CD4-positive, alpha-beta memory T cell (primary cell): Measurements from ENCODE around the gene PYCARD. TPM values are rescaled to one million over a fixed set of nuclear protein-coding genes. Genes with fewer than 3 reads are reported as not detected.
A peak's percentile ranks its signal among the peaks of the same experiment; 100 is the strongest.
"Not testable (repeated sequence)": the region's sequence is repeated elsewhere in the genome, so short reads cannot be mapped to it uniquely, and the experiment has no call there.

Experiments
- CTCF ChIA-PET: fragments of 350-600 bp; sonication (Branson Sonifier 250); formaldehyde crosslinking; loops from one replicate; lab custom pipeline; 2021; ENCODE audit warnings: inconsistent platforms; ENCODE audit not compliant: partially characterized antibody; lab: Charles Lee
- POLR2A ChIA-PET: fragments of 350-600 bp; sonication (Branson Sonifier 250); formaldehyde crosslinking; loops from one replicate; lab custom pipeline; 2021; ENCODE audit not compliant: partially characterized antibody; lab: Charles Lee
- DNase-seq, 5 donors: peaks; one replicate each; pipeline versions ENCODE4 v3.0.0 to v3.0.0-alpha.2; 2020 to 2022; ENCODE audit warnings: mixed read lengths in 1 of 5
- H3K27ac ChIP-seq: one replicate; pipeline ENCODE4 v1.7.0; 2013; ENCODE audit warnings: low read depth, low read length
- H3K27me3 ChIP-seq: 2 replicates; pipeline ENCODE4 v1.7.0; 2013; ENCODE audit warnings: mild to moderate bottlenecking, low read length, moderate library complexity; ENCODE audit not compliant: insufficient read depth
- H3K36me3 ChIP-seq: 2 replicates; pipeline ENCODE4 v1.7.0; 2013; ENCODE audit warnings: mild to moderate bottlenecking, low read length, moderate library complexity; ENCODE audit not compliant: insufficient read depth
- H3K4me1 ChIP-seq: 2 replicates; pipeline ENCODE4 v1.7.0; 2013; ENCODE audit warnings: mild to moderate bottlenecking, low read length, moderate library complexity; ENCODE audit not compliant: insufficient read depth
- H3K4me3 ChIP-seq, 2 donors: one replicate each; pipeline ENCODE4 v1.7.0; 2013; ENCODE audit warnings: low read length in 2 of 2, mild to moderate bottlenecking in 1 of 2
- H3K9me3 ChIP-seq, 2 donors: one replicate each; pipeline ENCODE4 v1.7.0; 2013; ENCODE audit warnings: low read length in 2 of 2, control low read depth in 1 of 2; ENCODE audit not compliant: control insufficient read depth in 1 of 2
- H3K27ac Mint-ChIP-seq, 7 donors: one replicate each; pipeline ENCODE4 v1.8.0; 2020 to 2021; ENCODE audit warnings: mixed read lengths in 7 of 7, mild to moderate bottlenecking in 6 of 7, inconsistent platforms in 3 of 7, moderate library complexity in 3 of 7
- H3K27me3 Mint-ChIP-seq, 2 donors: one replicate each; pipeline ENCODE4 v1.8.0; 2020 to 2021; ENCODE audit warnings: mixed read lengths in 2 of 2
- H3K36me3 Mint-ChIP-seq, 2 donors: one replicate each; pipeline ENCODE4 v1.8.0; 2020 to 2021; ENCODE audit warnings: mixed read lengths in 2 of 2, inconsistent platforms in 1 of 2, mild to moderate bottlenecking in 1 of 2
- H3K4me1 Mint-ChIP-seq, 4 donors: one replicate each; pipeline ENCODE4 v1.8.0; 2020 to 2021; ENCODE audit warnings: mixed read lengths in 4 of 4, mild to moderate bottlenecking in 1 of 4
- H3K4me3 Mint-ChIP-seq, 8 donors: one replicate each; pipeline ENCODE4 v1.8.0; 2020 to 2021; ENCODE audit warnings: mixed read lengths in 8 of 8, mild to moderate bottlenecking in 7 of 8, moderate library complexity in 6 of 8, inconsistent platforms in 3 of 8
- H3K9me3 Mint-ChIP-seq, 8 donors: one replicate each; pipeline ENCODE4 v1.8.0; 2020 to 2021; ENCODE audit warnings: mixed read lengths in 8 of 8, mild to moderate bottlenecking in 5 of 8, inconsistent platforms in 3 of 8, moderate library complexity in 1 of 8
- intact Hi-C: fragments of 100-400 bp; cut with micrococcal nuclease; formaldehyde crosslinking; loops from one replicate; pipeline ENCODE4 v1.15.1; 2023
- polyA plus RNA-seq, 2 donors: library from polyadenylated mRNA; unstranded; fragments of 300-500 nt; fragmentation: Illumina TruSeq; gene quantifications; one replicate each; pipeline ENCODE4 v1.2.3, GENCODE V29; 2021
- total RNA-seq, 2 experiments: library from RNA; stranded (reverse); gene quantifications; one replicate each; pipeline ENCODE4 v1.2.3, GENCODE V29; 2021

PYCARD gene
- total and polyA plus RNA-seq, 4 experiments from 2014 or later = 25.9 to 60.6 (median 39.5) TPM

GRCh38 chr16:31179219-31179746, 23.3 kb downstream of the PYCARD start:
- H3K4me3 Mint-ChIP-seq = peak overlapping the region; percentile 97 to 99 (median 98)
- peaks cover 28 to 47% of the 10 kb centered on the region in 2 donors for H3K36me3 Mint-ChIP-seq
- H3K4me3 ChIP-seq = peak overlapping the region; percentile 42 to 96
- intact Hi-C loops = loop anchor here (1.0 to 5.0 kb wide), 4 partner anchors 24 to 146 kb away; partner anchors contain the start of genes KAT8, PYCARD, STX4 and VKORC1
- no peaks in the 10 kb centered on the region for H3K27me3 ChIP-seq
- ChIA-PET CTCF (interaction anchor here (0.6 to 2.5 kb wide), 3 partner anchors 37 to 230 kb away, joined by 3 to 32 read pairs (median 12); no protein-coding TSS in a partner anchor), POLR2A (interaction anchor here (0.5 to 6.1 kb wide), 39 partner anchors 8 to 694 kb away, joined by 3 to 195 read pairs (median 5); partner anchors contain the start of genes ARMC5, FBRS, KAT8 and PYCARD)
- peaks cover 0 to 14% (median 0%) of the 10 kb centered on the region in 8 donors for H3K9me3 Mint-ChIP-seq
- H3K4me1 Mint-ChIP-seq = peaks cover 38 to 72% (median 50%) of the 10 kb centered on the region in 4 donors
- no peaks in the 10 kb centered on the region for H3K9me3 ChIP-seq
- no peaks in the 10 kb centered on the region for H3K27me3 Mint-ChIP-seq
- DNase-seq = peak in 1 of 5 donors; percentile 43
- peaks cover 62% of the 10 kb centered on the region for H3K4me1 ChIP-seq
- H3K27ac ChIP-seq = peak overlapping the region; percentile 89
- H3K27ac Mint-ChIP-seq = peak overlapping the region; percentile 88 to 100 (median 99)
- peaks cover 24% of the 10 kb centered on the region for H3K36me3 ChIP-seq

DNA sequence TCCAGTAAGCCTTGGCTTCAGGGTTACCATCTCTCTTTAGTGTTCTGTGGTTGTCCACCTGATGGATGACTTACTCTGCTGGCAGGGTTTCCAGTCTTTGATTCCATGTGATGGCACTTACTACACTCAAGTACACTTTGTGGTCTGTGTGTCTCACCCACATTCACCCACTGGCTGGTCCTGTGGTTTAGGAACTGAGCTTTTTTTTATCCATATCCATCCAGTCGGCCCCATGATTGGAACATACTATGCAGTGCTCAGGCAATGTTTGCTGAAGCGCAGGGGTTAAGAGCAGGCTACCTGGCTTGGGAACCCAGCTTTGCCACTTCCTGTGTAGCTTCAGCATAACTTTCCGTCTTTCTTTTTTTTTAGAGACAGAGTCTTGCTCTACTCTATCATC, 25.4 kb downstream of the PYCARD start:
- intact Hi-C loops = loop anchor here (5.0 kb wide), 1 partner anchor 85 kb away; the partner anchor contains the start of gene VKORC1
- Mint-ChIP-seq H3K4me3 (peak overlapping the region; percentile 73 to 90 (median 85)), H3K27me3 (no peaks in the 10 kb centered on the region), H3K9me3 (peaks cover 0 to 11% (median 0%) of the 10 kb centered on the region in 8 donors), H3K4me1 (peaks cover 21 to 50% (median 31%) of the 10 kb centered on the region in 4 donors), H3K36me3 (peaks cover 7 to 27% of the 10 kb centered on the region in 2 donors), H3K27ac (peak overlapping the region; percentile 76 to 99 (median 87))
- peaks cover 4% of the 10 kb centered on the region for H3K36me3 ChIP-seq
- no peaks in the 10 kb centered on the region for H3K9me3 ChIP-seq
- H3K27me3 ChIP-seq = no peaks in the 10 kb centered on the region
- peak; percentile 59 to 80 (median 64) for DNase-seq
- CTCF ChIA-PET = interaction anchor here (1.0 to 2.5 kb wide), 8 partner anchors 17 to 283 kb away, joined by 3 to 32 read pairs (median 6); partner anchors contain the start of gene PYCARD
- peaks cover 40% of the 10 kb centered on the region for H3K4me1 ChIP-seq
- H3K4me3 ChIP-seq = peak overlapping the region; percentile 35 to 39
- peak overlapping the region; percentile 26 for H3K27ac ChIP-seq
- POLR2A ChIA-PET = interaction anchor here (0.6 to 6.1 kb wide), 13 partner anchors 9 to 692 kb away, joined by 3 to 195 read pairs (median 4); partner anchors contain the start of genes FBRS, KAT8, PYCARD and ZNF646

GRCh38 chr16:31170048-31170447, 32.5 kb downstream of the PYCARD start:
- H3K36me3 Mint-ChIP-seq, H3K27ac ChIP-seq, DNase-seq, intact Hi-C loops, POLR2A ChIA-PET, H3K4me3 ChIP-seq, H3K4me3 Mint-ChIP-seq, CTCF ChIA-PET, H3K9me3 ChIP-seq, H3K4me1 ChIP-seq, H3K36me3 ChIP-seq, H3K27me3 ChIP-seq, H3K4me1 Mint-ChIP-seq, H3K27me3 Mint-ChIP-seq, H3K9me3 Mint-ChIP-seq: not testable (repeated sequence)
- H3K27ac Mint-ChIP-seq = peak overlapping the region in 1 of 7 donors; percentile 25

- Histone ChIP-seq H3K9me3 (no peaks in the 10 kb centered on the region), H3K36me3 (no peaks in the 10 kb centered on the region), H3K27me3 (no peaks in the 10 kb centered on the region), H3K4me1 (no peaks in the 10 kb centered on the region), H3K4me3 (no peak overlapping the region), H3K27ac (no peak overlapping the region)
- no peak overlapping the region for H3K27ac Mint-ChIP-seq
- H3K36me3 Mint-ChIP-seq = no peaks in the 10 kb centered on the region
- no peaks in the 10 kb centered on the region for H3K9me3 Mint-ChIP-seq
- no peak for DNase-seq
- H3K4me3 Mint-ChIP-seq = no peak overlapping the region
- CTCF ChIA-PET = no interaction called here
- POLR2A ChIA-PET = interaction anchor here (1.2 kb wide), 1 partner anchor 11 kb away, joined by 4 read pairs; the partner anchor contains the start of gene FUS
- intact Hi-C loops = no loop called here
- no peaks in the 10 kb centered on the region for H3K27me3 Mint-ChIP-seq
- no peaks in the 10 kb centered on the region for H3K4me1 Mint-ChIP-seq
Measured at GRCh38 chr16:31168848-31169247, 33.7 kb downstream of the PYCARD start.

DNA sequence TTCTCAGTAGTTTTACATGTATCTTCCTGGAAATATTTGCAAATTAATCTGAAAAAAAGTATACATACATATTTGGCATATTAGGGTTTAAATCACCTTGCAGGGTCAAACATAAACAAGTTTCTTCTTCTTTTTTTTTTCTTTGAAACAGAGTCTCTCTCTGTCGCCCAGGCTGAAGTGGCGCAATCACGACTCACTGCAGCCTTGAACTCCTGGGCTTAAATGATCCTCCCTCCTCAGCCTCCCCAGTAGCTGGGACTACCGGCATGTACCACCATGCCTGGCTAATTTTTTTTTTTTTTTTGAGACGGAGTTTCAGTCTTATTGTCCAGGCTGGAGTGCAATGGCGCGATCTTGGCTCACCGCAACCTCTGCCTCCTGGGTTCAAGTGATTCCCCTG, 35.2 kb downstream of the PYCARD start:
- POLR2A ChIA-PET = interaction anchor here (0.8 kb wide), 1 partner anchor 10 kb away, joined by 3 read pairs; no protein-coding TSS in a partner anchor

DNA sequence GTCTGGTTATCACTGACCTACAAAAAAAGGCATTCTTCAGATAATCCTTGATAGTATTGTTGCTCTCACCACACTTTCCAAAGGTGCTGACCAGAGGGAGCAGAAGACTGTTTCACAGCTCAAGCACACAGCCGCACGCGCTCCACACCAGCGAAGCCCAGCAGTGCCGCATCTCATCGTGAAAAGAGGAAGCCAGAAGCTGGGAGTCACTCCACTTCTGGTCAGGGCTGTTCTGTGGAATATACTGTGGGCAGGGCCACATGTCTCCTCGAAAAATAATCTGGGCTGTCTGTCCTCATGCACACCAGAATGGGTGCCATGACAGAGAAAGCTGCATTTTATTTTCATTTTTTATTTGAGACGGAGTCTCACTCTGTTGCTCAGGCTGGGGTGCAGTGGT, 45.4 kb downstream of the PYCARD start:
- Histone ChIP-seq H3K27ac (no peak overlapping the region), H3K4me3 (no peak overlapping the region), H3K4me1 (no peaks in the 10 kb centered on the region), H3K36me3 (no peaks in the 10 kb centered on the region), H3K9me3 (no peaks in the 10 kb centered on the region), H3K27me3 (no peaks in the 10 kb centered on the region)
- CTCF ChIA-PET = interaction anchor here (1.5 to 7.6 kb wide), 2 partner anchors 11 to 14 kb away, joined by 3 to 35 read pairs; no protein-coding TSS in a partner anchor
- H3K4me1 Mint-ChIP-seq = peaks cover 0 to 8% (median 3%) of the 10 kb centered on the region in 4 donors
- DNase-seq = no peak
- H3K9me3 Mint-ChIP-seq = no peaks in the 10 kb centered on the region
- H3K27ac Mint-ChIP-seq = peak overlapping the region in 2 of 7 donors; percentile 31 to 55
- intact Hi-C loops = loop anchor here (5.0 kb wide), 1 partner anchor 710 kb away; no protein-coding TSS in a partner anchor
- POLR2A ChIA-PET = interaction anchor here (0.7 to 2.7 kb wide), 2 partner anchors 15 to 150 kb away, joined by 3 to 8 read pairs; no protein-coding TSS in a partner anchor
- H3K4me3 Mint-ChIP-seq = peak overlapping the region in 2 of 8 donors; percentile 8 to 43
- no peaks in the 10 kb centered on the region for H3K36me3 Mint-ChIP-seq
- H3K27me3 Mint-ChIP-seq = peaks cover 0 to 2% of the 10 kb centered on the region in 2 donors

More for the DNA sequence above, 35.2 kb downstream of the PYCARD start:
- DNase-seq = no peak
- intact Hi-C loops = no loop called here
- no peak overlapping the region for H3K4me3 ChIP-seq
- no peaks in the 10 kb centered on the region for H3K4me1 ChIP-seq
- Mint-ChIP-seq H3K4me3 (no peak overlapping the region), H3K4me1 (no peaks in the 10 kb centered on the region), H3K27me3 (no peaks in the 10 kb centered on the region), H3K9me3 (no peaks in the 10 kb centered on the region), H3K36me3 (no peaks in the 10 kb centered on the region), H3K27ac (no peak overlapping the region)
- H3K36me3 ChIP-seq = no peaks in the 10 kb centered on the region
- H3K9me3 ChIP-seq = no peaks in the 10 kb centered on the region
- H3K27ac ChIP-seq = no peak overlapping the region
- CTCF ChIA-PET = interaction anchor here (1.1 kb wide), 1 partner anchor 9 kb away, joined by 3 read pairs; no protein-coding TSS in a partner anchor
- H3K27me3 ChIP-seq = no peaks in the 10 kb centered on the region
